Measurements from ENCODE around the gene DCTN2. TPM values are rescaled to one million over a fixed set of nuclear protein-coding genes. Genes with fewer than 3 reads are reported as not detected.
"Not testable (repeated sequence)": the region's sequence is repeated elsewhere in the genome, so short reads cannot be mapped to it uniquely, and the experiment has no call there.

The DCTN2 gene
- total RNA-seq, 1 donor, result 140 TPM

DNA sequence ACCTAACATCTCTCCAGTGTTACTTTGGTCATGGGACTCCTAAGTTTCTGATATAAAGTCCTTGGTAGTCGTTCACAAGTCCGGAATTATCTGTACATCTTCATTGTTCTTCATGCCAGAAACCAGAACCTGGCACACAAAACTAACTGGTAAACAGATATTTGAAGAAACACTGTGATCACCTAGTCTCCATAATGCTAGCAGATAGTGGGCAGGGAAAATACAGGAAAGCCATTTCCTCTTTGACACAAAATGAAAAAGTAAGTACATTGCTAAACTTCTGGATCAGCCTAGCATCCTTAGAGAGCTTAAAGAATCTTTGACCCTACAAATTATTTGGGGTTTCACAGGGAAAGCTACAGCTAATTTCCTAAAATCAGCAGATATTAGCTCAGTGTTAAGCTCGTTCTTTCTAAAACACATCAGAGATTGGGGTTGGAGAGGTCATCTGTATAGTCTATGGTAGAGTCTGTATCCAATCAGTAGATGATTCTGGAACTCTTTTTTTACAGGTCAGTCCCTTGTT, 31.5 kb downstream of the DCTN2 start:
- peak; percentile 23 for DNase-seq (ENCODE audit: low read depth)
- TF ChIP-seq, protein P1, sequence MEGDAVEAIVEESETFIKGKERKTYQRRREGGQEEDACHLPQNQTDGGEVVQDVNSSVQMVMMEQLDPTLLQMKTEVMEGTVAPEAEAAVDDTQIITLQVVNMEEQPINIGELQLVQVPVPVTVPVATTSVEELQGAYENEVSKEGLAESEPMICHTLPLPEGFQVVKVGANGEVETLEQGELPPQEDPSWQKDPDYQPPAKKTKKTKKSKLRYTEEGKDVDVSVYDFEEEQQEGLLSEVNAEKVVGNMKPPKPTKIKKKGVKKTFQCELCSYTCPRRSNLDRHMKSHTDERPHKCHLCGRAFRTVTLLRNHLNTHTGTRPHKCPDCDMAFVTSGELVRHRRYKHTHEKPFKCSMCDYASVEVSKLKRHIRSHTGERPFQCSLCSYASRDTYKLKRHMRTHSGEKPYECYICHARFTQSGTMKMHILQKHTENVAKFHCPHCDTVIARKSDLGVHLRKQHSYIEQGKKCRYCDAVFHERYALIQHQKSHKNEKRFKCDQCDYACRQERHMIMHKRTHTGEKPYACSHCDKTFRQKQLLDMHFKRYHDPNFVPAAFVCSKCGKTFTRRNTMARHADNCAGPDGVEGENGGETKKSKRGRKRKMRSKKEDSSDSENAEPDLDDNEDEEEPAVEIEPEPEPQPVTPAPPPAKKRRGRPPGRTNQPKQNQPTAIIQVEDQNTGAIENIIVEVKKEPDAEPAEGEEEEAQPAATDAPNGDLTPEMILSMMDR (IDR thresholded peaks at IDR 0.05; ENCODE audit: insufficient read depth, low read length), result no peak
- H3K4me3 ChIP-seq (ENCODE audit: low read depth, low read length), result no peak overlapping the region

DNA sequence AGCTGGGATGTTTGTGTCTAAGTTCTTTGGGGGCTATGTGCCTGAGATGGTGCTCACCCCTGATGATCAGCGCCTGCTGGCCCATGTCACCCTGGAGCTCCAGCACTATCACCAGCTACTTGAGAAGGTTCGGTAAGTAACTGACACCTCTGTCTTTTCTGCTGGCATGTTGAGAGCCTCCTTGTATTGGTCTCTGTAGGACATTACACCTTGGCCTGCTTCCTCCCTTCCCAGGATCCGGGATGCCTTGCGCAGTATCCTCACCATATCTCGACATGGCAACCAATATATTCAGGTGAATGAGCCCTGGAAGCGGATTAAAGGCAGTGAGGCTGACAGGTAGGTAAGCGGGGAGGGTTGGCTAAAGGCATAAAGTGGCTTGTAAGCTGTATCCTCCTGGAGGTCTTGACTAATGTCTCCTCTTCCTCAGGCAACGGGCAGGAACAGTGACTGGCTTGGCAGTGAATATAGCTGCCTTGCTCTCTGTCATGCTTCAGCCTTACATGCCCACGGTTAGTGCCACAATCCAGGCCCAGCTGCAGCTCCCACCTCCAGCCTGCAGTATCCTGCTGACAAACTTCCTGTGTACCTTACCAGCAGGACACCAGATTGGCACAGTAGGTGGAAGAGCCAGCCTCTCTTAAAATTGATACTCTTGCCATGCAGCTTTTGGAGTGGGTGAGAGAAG, 32.1 kb downstream of the DCTN2 start:
- peak; percentile 21 for DNase-seq (ENCODE audit: low read depth)
- H3K4me3 ChIP-seq (ENCODE audit: low read depth, low read length), result no peak overlapping the region
- TF ChIP-seq, protein P1 (IDR thresholded peaks at IDR 0.05; ENCODE audit: insufficient read depth, low read length), result no peak

DNA sequence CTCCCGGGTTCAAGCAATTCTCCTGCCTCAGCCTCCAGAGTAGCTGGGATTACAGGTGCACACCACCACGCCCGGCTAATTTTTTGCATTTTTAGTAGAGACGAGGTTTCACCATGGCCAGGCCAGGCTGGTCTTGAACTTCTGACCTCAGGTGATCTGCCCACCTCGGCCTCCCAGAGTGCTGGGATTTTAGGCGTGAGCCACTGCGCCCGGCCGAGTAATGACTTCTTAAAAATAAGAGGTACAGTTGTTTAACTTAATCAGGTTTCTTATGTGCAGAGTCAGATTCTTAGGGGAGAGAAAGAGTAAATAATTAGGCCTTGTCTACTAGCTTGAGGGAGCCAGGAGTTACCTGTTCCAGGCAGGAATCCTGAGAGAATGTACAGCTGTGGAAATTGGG, 32.7 kb downstream of the DCTN2 start:
- H3K4me3 ChIP-seq (ENCODE audit: low read depth, low read length); DNase-seq (ENCODE audit: low read depth): not testable (repeated sequence)

- not testable (repeated sequence) for H3K4me3 ChIP-seq (ENCODE audit: low read depth, low read length); DNase-seq (ENCODE audit: low read depth)
These were observed 33.3 kb downstream of the DCTN2 start for GRCh38 chr12:57513677-57514076.

DNA sequence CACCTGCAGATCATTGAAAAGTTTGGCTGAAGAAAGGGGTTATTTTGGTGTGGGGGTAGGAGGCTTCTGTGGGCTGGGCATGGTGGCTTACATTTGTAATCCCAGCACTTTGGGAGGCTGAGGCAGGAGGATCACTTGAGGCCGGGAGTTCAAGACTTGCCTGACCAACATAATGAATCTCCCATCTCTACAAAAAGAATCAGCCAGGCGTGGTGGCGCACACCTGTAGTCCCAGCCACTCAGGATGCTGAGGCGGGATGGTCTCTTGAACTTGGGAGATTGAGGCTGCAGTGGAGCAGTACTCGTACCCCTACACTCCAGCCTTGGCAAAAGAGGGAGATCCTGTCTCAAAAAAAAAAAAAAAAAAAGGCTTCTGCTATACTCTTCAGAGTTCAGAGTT, 33.7 kb downstream of the DCTN2 start:
- no peak for DNase-seq (ENCODE audit: low read depth)
- no peak overlapping the region for H3K4me3 ChIP-seq (ENCODE audit: low read depth, low read length)
- TF ChIP-seq, protein P1 (IDR thresholded peaks at IDR 0.05; ENCODE audit: insufficient read depth, low read length), result no peak

DNA sequence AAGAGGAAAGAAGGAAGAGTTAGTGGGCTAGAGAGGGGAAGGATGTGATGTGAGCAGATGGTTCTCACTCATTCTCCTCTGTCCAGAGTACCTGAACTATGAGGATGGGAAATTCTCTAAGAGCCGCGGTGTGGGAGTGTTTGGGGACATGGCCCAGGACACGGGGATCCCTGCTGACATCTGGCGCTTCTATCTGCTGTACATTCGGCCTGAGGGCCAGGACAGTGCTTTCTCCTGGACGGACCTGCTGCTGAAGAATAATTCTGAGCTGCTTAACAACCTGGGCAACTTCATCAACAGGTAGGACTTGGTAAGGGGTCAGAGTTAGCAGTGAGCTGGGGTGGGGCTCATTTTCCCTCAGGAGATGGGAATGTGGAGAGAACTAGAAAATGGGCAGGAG, 34.3 kb downstream of the DCTN2 start:
- H3K4me3 ChIP-seq (ENCODE audit: low read depth, low read length), result no peak overlapping the region
- DNase-seq (ENCODE audit: low read depth), result no peak
- TF ChIP-seq, protein P1 (IDR thresholded peaks at IDR 0.05; ENCODE audit: insufficient read depth, low read length), result no peak

DNA sequence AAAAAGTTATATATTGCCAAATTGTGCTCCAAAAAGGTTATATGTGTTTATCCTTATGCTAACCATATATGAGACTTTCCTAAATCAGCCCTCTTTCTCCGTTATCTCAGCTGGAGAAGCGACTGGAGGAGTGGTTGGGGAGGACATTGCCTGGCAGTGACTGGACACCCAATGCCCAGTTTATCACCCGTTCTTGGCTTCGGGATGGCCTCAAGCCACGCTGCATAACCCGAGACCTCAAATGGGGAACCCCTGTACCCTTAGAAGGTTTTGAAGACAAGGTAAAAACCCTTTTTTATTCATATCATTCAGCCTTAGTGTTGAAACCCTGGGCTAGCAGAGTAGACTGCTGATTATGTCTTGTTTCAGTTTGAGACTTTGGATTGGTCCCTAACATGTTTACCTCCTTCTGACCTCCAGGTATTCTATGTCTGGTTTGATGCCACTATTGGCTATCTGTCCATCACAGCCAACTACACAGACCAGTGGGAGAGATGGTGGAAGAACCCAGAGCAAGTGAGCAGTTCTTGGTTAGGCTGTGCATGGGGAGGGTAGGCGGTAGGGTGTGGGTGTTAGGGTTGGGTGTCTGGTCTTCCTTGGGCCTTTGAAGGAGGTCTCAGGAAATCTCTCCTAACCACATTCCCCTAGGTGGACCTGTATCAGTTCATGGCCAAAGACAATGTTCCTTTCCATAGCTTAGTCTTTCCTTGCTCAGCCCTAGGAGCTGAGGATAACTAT, 35.2 kb downstream of the DCTN2 start:
- TF ChIP-seq, protein P1 (IDR thresholded peaks at IDR 0.05; ENCODE audit: insufficient read depth, low read length), result no peak
- no peak overlapping the region for H3K4me3 ChIP-seq (ENCODE audit: low read depth, low read length)
- no peak for DNase-seq (ENCODE audit: low read depth)

Data from fibroblast of the aortic adventitia (primary cell).